ENCODE measurements around the gene KRT38.

KRT38 gene

GRCh38 chr17:41440531-41441033 is at the start of gene KRT38:
Gene KRT38 (minus strand): TSS chr17:41440983. CDS start chr17:41440921, 62 bp downstream.
- H3K27ac ChIP-seq (ENCODE audit: low read length), result no peak within 1 kb of the TSS
- no peaks in the 10 kb centered on the region for H3K4me1 ChIP-seq (ENCODE audit: control insufficient read depth in 1 of 2, insufficient read depth in 2 of 2, low read length in 2 of 2)

GRCh38 chr17:41489531-41489930 is 48.7 kb upstream of the KRT38 start, which contains the start of gene KRT36:
Gene KRT36 (minus strand): TSS chr17:41489910. CDS start chr17:41489864, 46 bp downstream.
- Histone ChIP-seq H3K4me1 (ENCODE audit: control insufficient read depth in 1 of 2, insufficient read depth in 2 of 2, low read length in 2 of 2) (no peaks in the 10 kb centered on the region), H3K27me3 (ENCODE audit: low read depth, low read length) (no peaks in the 10 kb centered on the region), H3K9me3 (ENCODE audit: control insufficient read depth in 1 of 2, low read length in 2 of 2) (no peaks in the 10 kb centered on the region), H3K4me3 (ENCODE audit: low read depth in 1 of 2, low read length in 2 of 2) (no peak within 1 kb of the TSS), H3K36me3 (ENCODE audit: control insufficient read depth in 1 of 2, insufficient read depth in 2 of 2, low read length in 2 of 2) (no peaks in the 10 kb centered on the region), H3K27ac (ENCODE audit: low read length) (no peak within 1 kb of the TSS)

More at GRCh38 chr17:41440531-41441033, at the start of gene KRT38:
- Histone ChIP-seq H3K27me3 (ENCODE audit: low read depth, low read length) (peaks cover 5% of the 10 kb centered on the region), H3K36me3 (ENCODE audit: control insufficient read depth in 1 of 2, insufficient read depth in 2 of 2, low read length in 2 of 2) (no peaks in the 10 kb centered on the region), H3K4me3 (ENCODE audit: low read depth in 1 of 2, low read length in 2 of 2) (no peak within 1 kb of the TSS), H3K9me3 (ENCODE audit: control insufficient read depth in 1 of 2, low read length in 2 of 2) (no peaks in the 10 kb centered on the region)

GRCh38 chr17:41486809-41487530 is 46.2 kb upstream of the KRT38 start:
- H3K4me3 ChIP-seq (ENCODE audit: low read depth in 1 of 2, low read length in 2 of 2), result no peak overlapping the region
- H3K36me3 ChIP-seq (ENCODE audit: control insufficient read depth in 1 of 2, insufficient read depth in 2 of 2, low read length in 2 of 2), result no peaks in the 10 kb centered on the region
- no peaks in the 10 kb centered on the region for H3K27me3 ChIP-seq (ENCODE audit: low read depth, low read length)
- H3K9me3 ChIP-seq (ENCODE audit: control insufficient read depth in 1 of 2, low read length in 2 of 2), result no peaks in the 10 kb centered on the region
- no peaks in the 10 kb centered on the region for H3K4me1 ChIP-seq (ENCODE audit: control insufficient read depth in 1 of 2, insufficient read depth in 2 of 2, low read length in 2 of 2)
- H3K27ac ChIP-seq (ENCODE audit: low read length), result no peak overlapping the region

- Histone ChIP-seq H3K9me3 (ENCODE audit: control insufficient read depth in 1 of 2, low read length in 2 of 2) (no peaks in the 10 kb centered on the region), H3K27me3 (ENCODE audit: low read depth, low read length) (no peaks in the 10 kb centered on the region), H3K4me3 (ENCODE audit: low read depth in 1 of 2, low read length in 2 of 2) (no peak overlapping the region), H3K36me3 (ENCODE audit: control insufficient read depth in 1 of 2, insufficient read depth in 2 of 2, low read length in 2 of 2) (no peaks in the 10 kb centered on the region), H3K27ac (ENCODE audit: low read length) (no peak overlapping the region), H3K4me1 (ENCODE audit: control insufficient read depth in 1 of 2, insufficient read depth in 2 of 2, low read length in 2 of 2) (no peaks in the 10 kb centered on the region)
These were observed 45.5 kb upstream of the KRT38 start for GRCh38 chr17:41486316-41486715.

GRCh38 chr17:41484920-41485904 is 44.4 kb upstream of the KRT38 start:
- H3K36me3 ChIP-seq (ENCODE audit: control insufficient read depth in 1 of 2, insufficient read depth in 2 of 2, low read length in 2 of 2), result no peaks in the 10 kb centered on the region

GRCh38 chr17:41483991-41484826 is 43.4 kb upstream of the KRT38 start:
- no peak overlapping the region for H3K27ac ChIP-seq (ENCODE audit: low read length)
- H3K36me3 ChIP-seq (ENCODE audit: control insufficient read depth in 1 of 2, insufficient read depth in 2 of 2, low read length in 2 of 2), result no peaks in the 10 kb centered on the region
- no peak overlapping the region for H3K4me3 ChIP-seq (ENCODE audit: low read depth in 1 of 2, low read length in 2 of 2)
- H3K27me3 ChIP-seq (ENCODE audit: low read depth, low read length), result no peaks in the 10 kb centered on the region
- H3K4me1 ChIP-seq (ENCODE audit: control insufficient read depth in 1 of 2, insufficient read depth in 2 of 2, low read length in 2 of 2), result no peaks in the 10 kb centered on the region
- H3K9me3 ChIP-seq (ENCODE audit: control insufficient read depth in 1 of 2, low read length in 2 of 2), result no peaks in the 10 kb centered on the region

More at GRCh38 chr17:41484920-41485904, 44.4 kb upstream of the KRT38 start:
- Histone ChIP-seq H3K4me1 (ENCODE audit: control insufficient read depth in 1 of 2, insufficient read depth in 2 of 2, low read length in 2 of 2) (no peaks in the 10 kb centered on the region), H3K27ac (ENCODE audit: low read length) (no peak overlapping the region), H3K27me3 (ENCODE audit: low read depth, low read length) (no peaks in the 10 kb centered on the region), H3K4me3 (ENCODE audit: low read depth in 1 of 2, low read length in 2 of 2) (no peak overlapping the region), H3K9me3 (ENCODE audit: control insufficient read depth in 1 of 2, low read length in 2 of 2) (no peaks in the 10 kb centered on the region)

GRCh38 chr17:41483531-41483930 is 42.7 kb upstream of the KRT38 start:
- Histone ChIP-seq H3K36me3 (ENCODE audit: control insufficient read depth in 1 of 2, insufficient read depth in 2 of 2, low read length in 2 of 2) (no peaks in the 10 kb centered on the region), H3K4me3 (ENCODE audit: low read depth in 1 of 2, low read length in 2 of 2) (no peak overlapping the region), H3K9me3 (ENCODE audit: control insufficient read depth in 1 of 2, low read length in 2 of 2) (no peaks in the 10 kb centered on the region), H3K27ac (ENCODE audit: low read length) (no peak overlapping the region), H3K4me1 (ENCODE audit: control insufficient read depth in 1 of 2, insufficient read depth in 2 of 2, low read length in 2 of 2) (no peaks in the 10 kb centered on the region), H3K27me3 (ENCODE audit: low read depth, low read length) (no peaks in the 10 kb centered on the region)

- no peaks in the 10 kb centered on the region for H3K9me3 ChIP-seq (ENCODE audit: control insufficient read depth in 1 of 2, low read length in 2 of 2)
- no peak within 1 kb of the TSS for H3K4me3 ChIP-seq (ENCODE audit: low read depth in 1 of 2, low read length in 2 of 2)
- no peaks in the 10 kb centered on the region for H3K27me3 ChIP-seq (ENCODE audit: low read depth, low read length)
- H3K36me3 ChIP-seq (ENCODE audit: control insufficient read depth in 1 of 2, insufficient read depth in 2 of 2, low read length in 2 of 2), result no peaks in the 10 kb centered on the region
- H3K27ac ChIP-seq (ENCODE audit: low read length), result no peak within 1 kb of the TSS
- H3K4me1 ChIP-seq (ENCODE audit: control insufficient read depth in 1 of 2, insufficient read depth in 2 of 2, low read length in 2 of 2), result no peaks in the 10 kb centered on the region
These were observed 40.3 kb upstream of the KRT38 start, which contains the start of gene KRT35 for GRCh38 chr17:41481036-41481435. Gene KRT35 (minus strand): TSS chr17:41481151. CDS start chr17:41481097, 54 bp downstream.

- H3K4me1 ChIP-seq (ENCODE audit: control insufficient read depth in 1 of 2, insufficient read depth in 2 of 2, low read length in 2 of 2), result no peaks in the 10 kb centered on the region
- H3K27me3 ChIP-seq (ENCODE audit: low read depth, low read length), result no peaks in the 10 kb centered on the region
- no peak overlapping the region for H3K27ac ChIP-seq (ENCODE audit: low read length)
- no peak overlapping the region for H3K4me3 ChIP-seq (ENCODE audit: low read depth in 1 of 2, low read length in 2 of 2)
- H3K36me3 ChIP-seq (ENCODE audit: control insufficient read depth in 1 of 2, insufficient read depth in 2 of 2, low read length in 2 of 2), result no peaks in the 10 kb centered on the region
- H3K9me3 ChIP-seq (ENCODE audit: control insufficient read depth in 1 of 2, low read length in 2 of 2), result no peaks in the 10 kb centered on the region
These were observed 39.8 kb upstream of the KRT38 start for GRCh38 chr17:41480581-41480980.

GRCh38 chr17:41480136-41480535 is 39.4 kb upstream of the KRT38 start:
- Histone ChIP-seq H3K27ac (ENCODE audit: low read length) (no peak overlapping the region), H3K27me3 (ENCODE audit: low read depth, low read length) (no peaks in the 10 kb centered on the region), H3K36me3 (ENCODE audit: control insufficient read depth in 1 of 2, insufficient read depth in 2 of 2, low read length in 2 of 2) (no peaks in the 10 kb centered on the region), H3K9me3 (ENCODE audit: control insufficient read depth in 1 of 2, low read length in 2 of 2) (no peaks in the 10 kb centered on the region), H3K4me3 (ENCODE audit: low read depth in 1 of 2, low read length in 2 of 2) (no peak overlapping the region), H3K4me1 (ENCODE audit: control insufficient read depth in 1 of 2, insufficient read depth in 2 of 2, low read length in 2 of 2) (no peaks in the 10 kb centered on the region)

Data from muscle layer of duodenum (tissue), 2 donors.